D341Med (cell line): ENCODE measurements around the gene OTP.

ENCODE experiments used
- DNase-seq: peaks from one replicate; pipeline ENCODE4 v3.0.0; 2012; ENCODE audit warnings: low spot score

Gene OTP

GRCh38 chr5:77637998-77638762 lies at the start of gene OTP:
TSS of gene OTP (minus strand) at chr5:77638713. CDS start at chr5:77638549, 164 bp downstream.
- no peak for DNase-seq

GRCh38 chr5:77683171-77683732 lies 44.7 kb upstream of the OTP start:
- no peak for DNase-seq

GRCh38 chr5:77670526-77670925 lies 32.0 kb upstream of the OTP start:
- DNase-seq: no peak

- no peak for DNase-seq
Observed at GRCh38 chr5:77669677-77670076, 31.2 kb upstream of the OTP start.

GRCh38 chr5:77663090-77663863 lies 24.8 kb upstream of the OTP start:
- no peak for DNase-seq

GRCh38 chr5:77662635-77663034 lies 24.1 kb upstream of the OTP start:
- no peak for DNase-seq

GRCh38 chr5:77658662-77659061 lies 20.1 kb upstream of the OTP start:
- no peak for DNase-seq

GRCh38 chr5:77651343-77651742 lies 12.8 kb upstream of the OTP start:
- no peak for DNase-seq

- no peak for DNase-seq
Observed at GRCh38 chr5:77650686-77651085, 12.2 kb upstream of the OTP start.

- DNase-seq: no peak
Observed at GRCh38 chr5:77649776-77650175, 11.3 kb upstream of the OTP start.

GRCh38 chr5:77645995-77646639 lies 7.6 kb upstream of the OTP start:
- DNase-seq: no peak

- peak; percentile 92 for DNase-seq
Observed at GRCh38 chr5:77645158-77645994, 6.9 kb upstream of the OTP start.

- no peak for DNase-seq
Observed at GRCh38 chr5:77644371-77645157, 6.1 kb upstream of the OTP start.

- DNase-seq: no peak
Observed at GRCh38 chr5:77643654-77644370, 5.3 kb upstream of the OTP start.

GRCh38 chr5:77642738-77643653 lies 4.5 kb upstream of the OTP start:
- DNase-seq: no peak

- DNase-seq: no peak
Observed at GRCh38 chr5:77641963-77642737, 3.6 kb upstream of the OTP start.

- DNase-seq: no peak
Observed at GRCh38 chr5:77641397-77641943, 3.0 kb upstream of the OTP start.
